H9 (cell line): Measurements from ENCODE around the gene PTPRJ. TPM values are rescaled to one million over a fixed set of nuclear protein-coding genes. Genes with fewer than 3 reads are reported as not detected.

Experiments
- DNase-seq: peaks from one replicate; pipeline ENCODE4 v3.0.0-alpha.2; 2017
- H2AFZ ChIP-seq: one replicate; pipeline ENCODE4 v1.6.1; 2013; ENCODE audit warnings: mild to moderate bottlenecking, low read length, control low read depth, moderate library complexity
- H2AK5ac ChIP-seq: 2 replicates; pipeline ENCODE4 v1.6.1; 2013; ENCODE audit warnings: low read length, control low read depth, mixed read lengths; ENCODE audit not compliant: insufficient read length
- H2BK120ac ChIP-seq: one replicate; pipeline ENCODE4 v1.6.1; 2013; ENCODE audit warnings: low read depth, mild to moderate bottlenecking, low read length, control low read depth, inconsistent platforms; ENCODE audit not compliant: poor library complexity, severe bottlenecking
- H2BK12ac ChIP-seq: 2 replicates; pipeline ENCODE4 v1.6.1; 2013; ENCODE audit warnings: low read length, control low read depth, mixed read lengths, low read depth; ENCODE audit not compliant: insufficient read length
- H2BK15ac ChIP-seq: 2 replicates; pipeline ENCODE4 v1.6.1; 2013; ENCODE audit warnings: low read depth, low read length, control low read depth
- H2BK20ac ChIP-seq: one replicate; pipeline ENCODE4 v1.6.1; 2013; ENCODE audit warnings: low read depth, mild to moderate bottlenecking, low read length, control low read depth, inconsistent platforms; ENCODE audit not compliant: poor library complexity, severe bottlenecking
- H2BK5ac ChIP-seq: 2 replicates; pipeline ENCODE4 v1.6.1; 2013; ENCODE audit warnings: low read length, control low read depth, mixed read lengths; ENCODE audit not compliant: insufficient read length
- H3K14ac ChIP-seq: 2 replicates; pipeline ENCODE4 v1.6.1; 2013; ENCODE audit warnings: low read length, control low read depth; ENCODE audit not compliant: insufficient read depth
- H3K18ac ChIP-seq: 2 replicates; pipeline ENCODE4 v1.6.1; 2013; ENCODE audit warnings: low read depth, mild to moderate bottlenecking, mixed read lengths, low read length, control low read depth; ENCODE audit not compliant: insufficient read length
- H3K23ac ChIP-seq: 2 replicates; pipeline ENCODE4 v1.6.1; 2013; ENCODE audit warnings: low read length, control low read depth, mixed read lengths, low read depth; ENCODE audit not compliant: insufficient read length
- H3K23me2 ChIP-seq: 2 replicates; pipeline ENCODE4 v1.6.1; 2013; ENCODE audit warnings: low read depth, mild to moderate bottlenecking, mixed read lengths, low read length, control low read depth; ENCODE audit not compliant: insufficient read length, poor library complexity, severe bottlenecking
- H3K27ac ChIP-seq: 2 replicates; pipeline ENCODE4 v1.5.1; 2013; ENCODE audit warnings: low read length, control low read depth, mixed read lengths, low read depth; ENCODE audit not compliant: insufficient read length
- H3K27me3 ChIP-seq: 2 replicates; pipeline ENCODE4 v1.6.1; 2013; ENCODE audit warnings: low read length, control low read depth, inconsistent platforms; ENCODE audit not compliant: insufficient read depth
- H3K4ac ChIP-seq: 2 replicates; pipeline ENCODE4 v1.6.1; 2013; ENCODE audit warnings: low read depth, mild to moderate bottlenecking, control low read depth, inconsistent platforms, low read length, moderate library complexity
- H3K4me1 ChIP-seq: 2 replicates; pipeline ENCODE4 v1.6.1; 2013; ENCODE audit warnings: low read length, control low read depth, inconsistent platforms; ENCODE audit not compliant: insufficient read depth
- H3K4me2 ChIP-seq: 2 replicates; pipeline ENCODE4 v1.6.1; 2013; ENCODE audit warnings: low read length, control low read depth, mixed read lengths; ENCODE audit not compliant: insufficient read length, insufficient read depth
- H3K56ac ChIP-seq: 2 replicates; pipeline ENCODE4 v1.6.1; 2013; ENCODE audit warnings: low read depth, mild to moderate bottlenecking, mixed read lengths, low read length, control low read depth; ENCODE audit not compliant: insufficient read length
- H3K79me1 ChIP-seq: 2 replicates; pipeline ENCODE4 v1.6.1; 2013; ENCODE audit warnings: low read depth, mild to moderate bottlenecking, moderate library complexity, low read length, control low read depth, inconsistent platforms; ENCODE audit not compliant: insufficient read depth, poor library complexity, severe bottlenecking
- H3K79me2 ChIP-seq: 2 replicates; pipeline ENCODE4 v1.6.1; 2013; ENCODE audit warnings: low read length, control low read depth, inconsistent platforms; ENCODE audit not compliant: insufficient read depth
- H3K9ac ChIP-seq: 2 replicates; pipeline ENCODE4 v1.6.1; 2013; ENCODE audit warnings: low read length, control low read depth, mixed read lengths; ENCODE audit not compliant: insufficient read length; ENCODE audit errors: extremely low read depth
- H3K9me3 ChIP-seq: one replicate; pipeline ENCODE4 v1.6.1; 2013; ENCODE audit warnings: low read depth, low read length, inconsistent platforms; ENCODE audit not compliant: control insufficient read depth
- H3T11ph ChIP-seq: one replicate; pipeline ENCODE4 v1.6.1; 2013; ENCODE audit warnings: mild to moderate bottlenecking, low read length, control low read depth, inconsistent platforms
- H4K20me1 ChIP-seq: one replicate; pipeline ENCODE4 v1.6.1; 2013; ENCODE audit not compliant: control insufficient read depth, insufficient read length, insufficient read depth
- H4K5ac ChIP-seq: 2 replicates; pipeline ENCODE4 v1.6.1; 2013; ENCODE audit warnings: low read depth, mild to moderate bottlenecking, mixed read lengths, low read length, control low read depth; ENCODE audit not compliant: insufficient read length
- H4K8ac ChIP-seq: replicated peaks from 2 replicates; pipeline ENCODE4 v1.6.1; 2013; ENCODE audit warnings: low read length, control low read depth, mixed read lengths, low read depth; ENCODE audit not compliant: insufficient read length
- H4K91ac ChIP-seq: 2 replicates; pipeline ENCODE4 v1.6.1; 2013; ENCODE audit warnings: low read depth, mild to moderate bottlenecking, moderate library complexity, mixed read lengths, low read length, control low read depth; ENCODE audit not compliant: insufficient read length
- H3K27ac Mint-ChIP-seq, 3 experiments: 2 replicates in 2 of 3; 3 replicates in 1 of 3; pipeline ENCODE4 v1.8.0; 2020 to 2021; ENCODE audit warnings: mixed read lengths in 3 of 3, mild to moderate bottlenecking in 1 of 3, moderate library complexity in 1 of 3
- H3K27me3 Mint-ChIP-seq: 2 replicates; pipeline ENCODE4 v1.8.0; 2021; ENCODE audit warnings: low read depth, mild to moderate bottlenecking, moderate library complexity, mixed read lengths
- H3K36me3 Mint-ChIP-seq, 3 experiments: 2 replicates in 2 of 3; 3 replicates in 1 of 3; pipeline ENCODE4 v1.8.0; 2020 to 2021; ENCODE audit warnings: low read depth in 3 of 3, mixed read lengths in 3 of 3; ENCODE audit not compliant: insufficient read depth in 1 of 3
- H3K4me1 Mint-ChIP-seq, 2 experiments: 2 replicates each; pipeline ENCODE4 v1.8.0; 2020; ENCODE audit warnings: mixed read lengths in 2 of 2
- H3K4me3 Mint-ChIP-seq, 2 experiments: 2 replicates in 1 of 2; 3 replicates in 1 of 2; pipeline ENCODE4 v1.8.0; 2020 to 2021; ENCODE audit warnings: mild to moderate bottlenecking in 2 of 2, mixed read lengths in 2 of 2, moderate library complexity in 1 of 2
- H3K9me3 Mint-ChIP-seq, 2 experiments: 2 replicates in 1 of 2; 3 replicates in 1 of 2; pipeline ENCODE4 v1.8.0; 2020; ENCODE audit warnings: mild to moderate bottlenecking in 2 of 2, mixed read lengths in 2 of 2, moderate library complexity in 1 of 2
- CTCF ChIP-seq: fragments of 200-600 bp; sonication (generic); conservative IDR thresholded peaks from 3 replicates; pipeline ENCODE4 v1.8.0; 2021; ENCODE audit warnings: antibody characterized with exemption, mild to moderate bottlenecking
- WGBS: extraction: QIAGEN DNeasy Blood & Tissue Kit; methylation state at CpG from one replicate; pipeline ENCODE4 v1.1.7; 2013; ENCODE audit warnings: missing lambda C conversion rate, low lambda C conversion rate, mixed read lengths; ENCODE audit not compliant: insufficient read length; ENCODE audit errors: extremely low coverage; 5-methylcytosine and 5-hydroxymethylcytosine counted together
- total RNA-seq: library from RNA; stranded (reverse); gene quantifications from 2 replicates; pipeline ENCODE4 v1.2.1, GENCODE V29; 2021

PTPRJ gene
- total RNA-seq, 1 experiment from 2014 or later = 10.6 TPM

- Histone ChIP-seq H3K79me1 (no peaks in the 10 kb centered on the region), H3K23me2 (no peaks in the 10 kb centered on the region), H4K8ac (no peak overlapping the region), H2BK120ac (no peak overlapping the region), H2BK20ac (no peak overlapping the region), H3K18ac (no peak overlapping the region), H3K4me1 (no peaks in the 10 kb centered on the region), H4K91ac (no peak overlapping the region), H3K56ac (no peak overlapping the region), H3K27me3 (no peaks in the 10 kb centered on the region), H4K5ac (no peak overlapping the region), H3K79me2 (no peaks in the 10 kb centered on the region), H3K23ac (no peak overlapping the region), H3K27ac (no peak overlapping the region), H3K9ac (no peak overlapping the region), H3K14ac (no peak overlapping the region), H3K4me2 (no peak overlapping the region), H4K20me1 (no peaks in the 10 kb centered on the region), H2AK5ac (no peak overlapping the region), H3K9me3 (no peaks in the 10 kb centered on the region), H2BK5ac (no peak overlapping the region), H3K4ac (no peak overlapping the region), H2AFZ (no peak overlapping the region), H2BK15ac (no peak overlapping the region), H2BK12ac (no peak overlapping the region), H3T11ph (no peak overlapping the region)
- Mint-ChIP-seq H3K27me3 (no peaks in the 10 kb centered on the region), H3K27ac (no peak overlapping the region), H3K9me3 (peaks cover 0 to 3% of the 10 kb centered on the region in 2 experiments; a peak in 2 of 5 replicates), H3K4me3 (no peak overlapping the region), H3K4me1 (no peaks in the 10 kb centered on the region), H3K36me3 (peaks cover 0 to 4% (median 4%) of the 10 kb centered on the region in 3 experiments; a peak in 4 of 7 replicates)
- no peak for DNase-seq
- no CpG with 5 or more reads among the region's 6 CpGs for WGBS
- TF ChIP-seq CTCF = no peak
Measured at GRCh38 chr11:48169259-48169658, 188.9 kb downstream of the PTPRJ start.
